Measurements from ENCODE around the gene WWTR1. TPM values are rescaled to one million over a fixed set of nuclear protein-coding genes. Genes with fewer than 3 reads are reported as not detected.
A peak's percentile ranks its signal among the peaks of the same experiment; 100 is the strongest.

WWTR1 gene
- polyA plus RNA-seq, 1 experiment, result 119 TPM

- no peak for DNase-seq (ENCODE audit: low read depth)
- no peak for TF ChIP-seq CTCF (IDR thresholded peaks at IDR 0.05; ENCODE audit: insufficient read depth, low read depth, low read length)
- CTCF ChIA-PET, result no interaction called here
- Histone ChIP-seq H3K36me3 (ENCODE audit: control insufficient read depth, insufficient read depth, low read length) (no peaks in the 10 kb centered on the region; the same call in 1 of the 2 replicates), H3K27me3 (ENCODE audit: control insufficient read depth, insufficient read depth, low read length) (no peaks in the 10 kb centered on the region), H3K4me3 (ENCODE audit: low read depth, low read length) (no peak overlapping the region)
- POLR2A ChIA-PET, result no interaction called here
Measured at GRCh38 chr3:149626671-149627070, 31.2 kb downstream of the WWTR1 start.

- POLR2A ChIA-PET, result no interaction called here
- DNase-seq (ENCODE audit: low read depth), result no peak
- CTCF ChIA-PET, result no interaction called here
- no peak for TF ChIP-seq CTCF (IDR thresholded peaks at IDR 0.05; ENCODE audit: insufficient read depth, low read depth, low read length)
- H3K27me3 ChIP-seq (ENCODE audit: control insufficient read depth, insufficient read depth, low read length), result no peaks in the 10 kb centered on the region
- no peak overlapping the region for H3K4me3 ChIP-seq (ENCODE audit: low read depth, low read length)
- H3K36me3 ChIP-seq (ENCODE audit: control insufficient read depth, insufficient read depth, low read length), result no peaks in the 10 kb centered on the region; the same call in 1 of the 2 replicates
Measured at GRCh38 chr3:149625795-149626194, 32.0 kb downstream of the WWTR1 start.

GRCh38 chr3:149623824-149624223 is 34.0 kb downstream of the WWTR1 start:
- H3K4me3 ChIP-seq (ENCODE audit: low read depth, low read length), result no peak overlapping the region
- no peaks in the 10 kb centered on the region for H3K27me3 ChIP-seq (ENCODE audit: control insufficient read depth, insufficient read depth, low read length)
- no peak for TF ChIP-seq CTCF (IDR thresholded peaks at IDR 0.05; ENCODE audit: insufficient read depth, low read depth, low read length)
- POLR2A ChIA-PET, result no interaction called here
- no peak for DNase-seq (ENCODE audit: low read depth)
- H3K36me3 ChIP-seq (ENCODE audit: control insufficient read depth, insufficient read depth, low read length), result no peaks in the 10 kb centered on the region
- CTCF ChIA-PET, result interaction anchor here (1.4 to 2.0 kb wide), 2 partner anchors 9 to 34 kb away, joined by 3 to 5 read pairs; partner anchors contain the start of gene WWTR1

GRCh38 chr3:149621218-149622005 is 36.4 kb downstream of the WWTR1 start:
- no peaks in the 10 kb centered on the region for H3K27me3 ChIP-seq (ENCODE audit: control insufficient read depth, insufficient read depth, low read length)
- POLR2A ChIA-PET, result interaction anchor here (0.6 to 1.0 kb wide), 2 partner anchors 36 to 1568 kb away, joined by 3 to 4 read pairs; partner anchors contain the start of gene WWTR1
- CTCF ChIA-PET, result interaction anchor here (0.5 to 1.3 kb wide), 3 partner anchors 17 to 90 kb away, joined by 3 to 5 read pairs (median 3); no protein-coding TSS in a partner anchor
- peak; percentile 78 for DNase-seq (ENCODE audit: low read depth)
- H3K36me3 ChIP-seq (ENCODE audit: control insufficient read depth, insufficient read depth, low read length), result no peaks in the 10 kb centered on the region
- H3K4me3 ChIP-seq (ENCODE audit: low read depth, low read length), result no peak overlapping the region
- TF ChIP-seq CTCF (IDR thresholded peaks at IDR 0.05; ENCODE audit: insufficient read depth, low read depth, low read length), result no peak

- H3K36me3 ChIP-seq (ENCODE audit: control insufficient read depth, insufficient read depth, low read length), result no peaks in the 10 kb centered on the region
- DNase-seq (ENCODE audit: low read depth), result peak; percentile 47
- H3K27me3 ChIP-seq (ENCODE audit: control insufficient read depth, insufficient read depth, low read length), result no peaks in the 10 kb centered on the region
- ChIA-PET CTCF (interaction anchor here (0.9 to 1.9 kb wide), 4 partner anchors 10 to 90 kb away, joined by 3 to 6 read pairs (median 4); no protein-coding TSS in a partner anchor), POLR2A (interaction anchor here (1.0 kb wide), 1 partner anchor 37 kb away, joined by 3 read pairs; the partner anchor contains the start of gene WWTR1)
- TF ChIP-seq CTCF (IDR thresholded peaks at IDR 0.05; ENCODE audit: insufficient read depth, low read depth, low read length), result no peak
- no peak overlapping the region for H3K4me3 ChIP-seq (ENCODE audit: low read depth, low read length)
Measured at GRCh38 chr3:149620291-149621020, 37.4 kb downstream of the WWTR1 start.
